KMS-11 (cell line): Measurements from ENCODE around the gene PDCL3.

Experiments
- H2AFZ ChIP-seq: fragments of 200-600 bp; sonication (generic); 2 replicates; pipeline ENCODE4 v1.6.1; 2016; ENCODE audit warnings: antibody characterized with exemption, mixed run types, low read depth
- H3K27ac ChIP-seq: fragments of 200-600 bp; sonication (generic); 2 replicates; pipeline ENCODE4 v1.6.1; 2016; ENCODE audit warnings: mild to moderate bottlenecking, mixed run types
- H3K27me3 ChIP-seq: fragments of 200-600 bp; sonication (generic); 2 replicates; pipeline ENCODE4 v1.6.1; 2017; ENCODE audit warnings: mild to moderate bottlenecking, low read depth, mixed run types, moderate library complexity; ENCODE audit not compliant: insufficient read depth
- H3K36me3 ChIP-seq: fragments of 200-600 bp; sonication (generic); 2 replicates; pipeline ENCODE4 v1.6.1; 2017; ENCODE audit warnings: mild to moderate bottlenecking, mixed run types; ENCODE audit not compliant: insufficient read depth
- H3K4me1 ChIP-seq: fragments of 200-600 bp; sonication (generic); 2 replicates; pipeline ENCODE4 v1.6.1; 2016; ENCODE audit warnings: mild to moderate bottlenecking, low read depth, mixed run types; ENCODE audit not compliant: poor library complexity, severe bottlenecking
- H3K4me2 ChIP-seq: fragments of 200-600 bp; sonication (generic); 2 replicates; pipeline ENCODE4 v1.7.0; 2016; ENCODE audit warnings: mild to moderate bottlenecking, mixed run types
- H3K4me3 ChIP-seq: fragments of 200-600 bp; sonication (generic); IDR thresholded peaks from 2 replicates; pipeline ENCODE4 v1.6.1; 2017; ENCODE audit warnings: low read depth, low read length, mixed read lengths; ENCODE audit not compliant: insufficient read depth
- H3K79me2 ChIP-seq: fragments of 200-600 bp; sonication (generic); 2 replicates; pipeline ENCODE4 v1.6.1; 2016; ENCODE audit warnings: low read depth, mixed run types; ENCODE audit not compliant: insufficient read depth
- H3K9ac ChIP-seq: fragments of 200-600 bp; sonication (generic); 2 replicates; pipeline ENCODE4 v1.6.1; 2016; ENCODE audit warnings: mild to moderate bottlenecking, mixed run types
- H4K20me1 ChIP-seq: fragments of 200-600 bp; sonication (generic); 2 replicates; pipeline ENCODE4 v1.6.1; 2016; ENCODE audit warnings: mild to moderate bottlenecking, mixed run types; ENCODE audit not compliant: insufficient read depth
- TF ChIP-seq, protein P1 (sequence below): fragments of 200-600 bp; sonication (generic); conservative IDR thresholded peaks from 2 replicates; pipeline ENCODE4 v1.6.1; 2017; ENCODE audit warnings: low read depth, mild to moderate bottlenecking, antibody characterized with exemption, low read length, moderate library complexity, mixed read lengths

PDCL3 gene

DNA sequence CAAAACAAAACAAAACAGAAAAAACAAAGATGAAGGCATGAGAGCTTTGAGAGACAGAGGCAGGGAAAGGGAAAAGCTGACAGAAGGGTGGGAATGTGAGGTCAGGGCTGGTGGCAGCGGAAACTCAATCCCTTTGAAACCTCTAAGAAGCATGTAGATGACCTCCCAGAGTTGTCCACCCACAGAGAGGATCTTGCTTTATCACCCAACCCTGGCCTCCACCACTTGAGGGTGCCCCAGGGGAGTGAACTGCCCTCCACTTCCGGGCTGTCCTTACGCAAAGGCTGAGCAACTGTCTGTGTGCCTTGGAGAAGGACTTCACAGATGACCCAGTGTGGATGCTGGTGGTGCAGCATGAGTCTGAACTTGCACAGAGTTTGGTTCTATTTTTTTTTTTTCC, 26.7 kb downstream of the PDCL3 start:
- Histone ChIP-seq H3K4me3 (no peak overlapping the region), H3K27me3 (no peaks in the 10 kb centered on the region), H3K9ac (no peak overlapping the region), H3K4me1 (peaks cover 21% of the 10 kb centered on the region), H4K20me1 (no peaks in the 10 kb centered on the region), H3K36me3 (no peaks in the 10 kb centered on the region), H3K4me2 (no peak overlapping the region), H3K79me2 (no peaks in the 10 kb centered on the region), H2AFZ (no peak overlapping the region), H3K27ac (no peak overlapping the region)
- TF ChIP-seq, protein P1, sequence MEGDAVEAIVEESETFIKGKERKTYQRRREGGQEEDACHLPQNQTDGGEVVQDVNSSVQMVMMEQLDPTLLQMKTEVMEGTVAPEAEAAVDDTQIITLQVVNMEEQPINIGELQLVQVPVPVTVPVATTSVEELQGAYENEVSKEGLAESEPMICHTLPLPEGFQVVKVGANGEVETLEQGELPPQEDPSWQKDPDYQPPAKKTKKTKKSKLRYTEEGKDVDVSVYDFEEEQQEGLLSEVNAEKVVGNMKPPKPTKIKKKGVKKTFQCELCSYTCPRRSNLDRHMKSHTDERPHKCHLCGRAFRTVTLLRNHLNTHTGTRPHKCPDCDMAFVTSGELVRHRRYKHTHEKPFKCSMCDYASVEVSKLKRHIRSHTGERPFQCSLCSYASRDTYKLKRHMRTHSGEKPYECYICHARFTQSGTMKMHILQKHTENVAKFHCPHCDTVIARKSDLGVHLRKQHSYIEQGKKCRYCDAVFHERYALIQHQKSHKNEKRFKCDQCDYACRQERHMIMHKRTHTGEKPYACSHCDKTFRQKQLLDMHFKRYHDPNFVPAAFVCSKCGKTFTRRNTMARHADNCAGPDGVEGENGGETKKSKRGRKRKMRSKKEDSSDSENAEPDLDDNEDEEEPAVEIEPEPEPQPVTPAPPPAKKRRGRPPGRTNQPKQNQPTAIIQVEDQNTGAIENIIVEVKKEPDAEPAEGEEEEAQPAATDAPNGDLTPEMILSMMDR: no peak

DNA sequence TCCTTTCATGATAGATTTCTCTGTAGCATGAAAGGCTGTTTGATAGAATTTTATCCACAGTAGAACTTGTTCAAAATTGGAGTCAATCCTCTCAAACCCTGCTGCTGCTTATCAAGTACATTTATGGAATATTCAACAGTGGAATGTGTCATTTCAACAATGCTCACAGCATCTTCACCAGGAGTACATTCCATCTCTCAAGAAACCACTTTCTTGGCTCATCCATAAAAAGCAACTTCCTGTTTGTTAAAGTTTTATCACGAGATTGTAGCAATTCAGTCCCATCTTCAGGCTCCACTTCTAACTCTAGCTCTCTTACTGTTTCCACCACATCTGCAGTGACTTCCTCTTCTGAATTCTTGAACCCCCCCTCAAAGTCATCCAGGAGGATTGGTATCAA, 29.4 kb downstream of the PDCL3 start:
- Histone ChIP-seq H3K79me2 (no peaks in the 10 kb centered on the region), H2AFZ (no peak overlapping the region), H3K27ac (no peak overlapping the region), H3K36me3 (no peaks in the 10 kb centered on the region), H4K20me1 (no peaks in the 10 kb centered on the region), H3K4me1 (peaks cover 18% of the 10 kb centered on the region), H3K27me3 (no peaks in the 10 kb centered on the region), H3K4me3 (no peak overlapping the region), H3K9ac (no peak overlapping the region), H3K4me2 (no peak overlapping the region)
- TF ChIP-seq, protein P1: no peak

DNA sequence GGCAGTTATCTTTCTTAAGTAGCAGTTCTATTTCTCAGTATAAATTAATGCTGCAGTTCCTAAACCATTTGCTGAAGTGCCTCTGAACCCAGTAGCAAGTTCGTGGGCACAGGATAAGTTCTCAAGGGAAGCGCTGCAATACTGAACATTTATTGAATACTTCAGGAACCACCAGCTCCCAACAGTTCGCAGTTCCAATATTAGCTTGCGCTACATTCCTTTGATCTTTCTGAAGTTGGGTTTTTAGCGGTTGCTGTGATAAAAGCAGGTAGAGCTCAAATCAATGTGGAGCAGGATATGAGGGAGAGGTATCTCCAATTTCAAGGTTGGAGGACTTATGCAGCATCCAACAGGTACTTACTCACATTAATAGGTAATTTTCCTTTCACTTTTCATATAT, 33.7 kb downstream of the PDCL3 start:
- H3K4me1 ChIP-seq: no peaks in the 10 kb centered on the region
- TF ChIP-seq, protein P1: no peak
- H3K4me2 ChIP-seq: no peak overlapping the region

DNA sequence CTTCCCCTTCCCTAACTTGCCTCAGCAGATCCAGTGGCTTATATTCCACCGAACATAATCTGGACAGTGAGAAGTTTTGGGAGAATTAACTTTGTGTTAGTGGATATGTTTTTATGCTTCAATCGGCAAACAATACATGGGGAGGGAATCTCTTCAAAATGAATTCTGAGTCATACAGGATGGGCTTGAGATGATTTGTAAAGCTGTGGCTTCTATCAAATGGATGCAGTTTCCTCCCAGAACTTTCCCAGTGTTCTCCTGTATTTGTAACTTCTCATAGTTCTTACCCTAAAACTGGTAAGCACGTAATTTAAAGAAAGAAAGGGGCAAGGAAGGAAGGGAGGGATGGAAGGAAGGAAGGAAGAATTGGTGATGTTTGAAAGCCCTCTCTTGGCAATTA, 36.8 kb downstream of the PDCL3 start:
- no peak overlapping the region for H3K4me2 ChIP-seq
- H2AFZ ChIP-seq: no peak overlapping the region
- H3K36me3 ChIP-seq: no peaks in the 10 kb centered on the region
- no peak overlapping the region for H3K27ac ChIP-seq
- no peaks in the 10 kb centered on the region for H4K20me1 ChIP-seq
- H3K27me3 ChIP-seq: no peaks in the 10 kb centered on the region
- TF ChIP-seq, protein P1: no peak
- no peak overlapping the region for H3K9ac ChIP-seq
- H3K4me3 ChIP-seq: no peak overlapping the region
- H3K4me1 ChIP-seq: no peaks in the 10 kb centered on the region
- no peaks in the 10 kb centered on the region for H3K79me2 ChIP-seq

More for the DNA sequence above, 33.7 kb downstream of the PDCL3 start:
- no peak overlapping the region for H3K4me3 ChIP-seq
- no peaks in the 10 kb centered on the region for H3K36me3 ChIP-seq
- no peak overlapping the region for H3K9ac ChIP-seq
- no peaks in the 10 kb centered on the region for H3K27me3 ChIP-seq
- no peaks in the 10 kb centered on the region for H3K79me2 ChIP-seq
- H3K27ac ChIP-seq: no peak overlapping the region
- no peaks in the 10 kb centered on the region for H4K20me1 ChIP-seq
- no peak overlapping the region for H2AFZ ChIP-seq
